Measurements from ENCODE around the gene CYP19A1. TPM values are rescaled to one million over a fixed set of nuclear protein-coding genes. Genes with fewer than 3 reads are reported as not detected.

CYP19A1 gene
- total RNA-seq, 1 donor from 2014 or later, result 0.35 TPM

- no peak overlapping the region for H3K27ac Mint-ChIP-seq
- H3K9me3 Mint-ChIP-seq, result no peaks in the 10 kb centered on the region
- peaks cover 3% of the 10 kb centered on the region for H3K27me3 Mint-ChIP-seq
Measured at GRCh38 chr15:51368751-51369450, 30.5 kb upstream of the CYP19A1 start.

GRCh38 chr15:51368307-51368706, 29.9 kb upstream of the CYP19A1 start:
- Mint-ChIP-seq H3K4me1 (no peaks in the 10 kb centered on the region), H3K27me3 (peaks cover 3% of the 10 kb centered on the region), H3K36me3 (ENCODE audit: low read depth) (no peaks in the 10 kb centered on the region), H3K9me3 (no peaks in the 10 kb centered on the region), H3K27ac (no peak overlapping the region), H3K4me3 (no peak overlapping the region)
- no peak for DNase-seq
- intact Hi-C loops (cut with micrococcal nuclease), result no loop called here

More at GRCh38 chr15:51368751-51369450, 30.5 kb upstream of the CYP19A1 start:
- Mint-ChIP-seq H3K4me1 (no peaks in the 10 kb centered on the region), H3K4me3 (no peak overlapping the region), H3K36me3 (ENCODE audit: low read depth) (no peaks in the 10 kb centered on the region)
- intact Hi-C loops (cut with micrococcal nuclease), result no loop called here
- no peak for DNase-seq

- intact Hi-C loops (cut with micrococcal nuclease), result no loop called here
- no peaks in the 10 kb centered on the region for H3K4me1 Mint-ChIP-seq
Measured at GRCh38 chr15:51367322-51367976, 29.1 kb upstream of the CYP19A1 start.

GRCh38 chr15:51366920-51367319, 28.5 kb upstream of the CYP19A1 start:
- H3K4me3 Mint-ChIP-seq, result no peak overlapping the region
- peaks cover 3% of the 10 kb centered on the region for H3K27me3 Mint-ChIP-seq
- intact Hi-C loops (cut with micrococcal nuclease), result no loop called here
- DNase-seq, result no peak
- no peaks in the 10 kb centered on the region for H3K36me3 Mint-ChIP-seq (ENCODE audit: low read depth)
- no peak overlapping the region for H3K27ac Mint-ChIP-seq
- no peaks in the 10 kb centered on the region for H3K4me1 Mint-ChIP-seq
- no peaks in the 10 kb centered on the region for H3K9me3 Mint-ChIP-seq

More at GRCh38 chr15:51367322-51367976, 29.1 kb upstream of the CYP19A1 start:
- no peaks in the 10 kb centered on the region for H3K36me3 Mint-ChIP-seq (ENCODE audit: low read depth)
- peaks cover 3% of the 10 kb centered on the region for H3K27me3 Mint-ChIP-seq
- no peak overlapping the region for H3K4me3 Mint-ChIP-seq
- H3K9me3 Mint-ChIP-seq, result no peaks in the 10 kb centered on the region
- no peak overlapping the region for H3K27ac Mint-ChIP-seq
- no peak for DNase-seq

GRCh38 chr15:51366071-51366470, 27.7 kb upstream of the CYP19A1 start:
- intact Hi-C loops (cut with micrococcal nuclease), result no loop called here
- no peak for DNase-seq
- Mint-ChIP-seq H3K36me3 (ENCODE audit: low read depth) (no peaks in the 10 kb centered on the region), H3K4me1 (no peaks in the 10 kb centered on the region), H3K27me3 (peaks cover 3% of the 10 kb centered on the region), H3K4me3 (no peak overlapping the region), H3K27ac (no peak overlapping the region), H3K9me3 (no peaks in the 10 kb centered on the region)

- Mint-ChIP-seq H3K4me1 (no peaks in the 10 kb centered on the region), H3K27me3 (peaks cover 3% of the 10 kb centered on the region), H3K36me3 (ENCODE audit: low read depth) (no peaks in the 10 kb centered on the region), H3K9me3 (no peaks in the 10 kb centered on the region), H3K27ac (no peak overlapping the region), H3K4me3 (no peak overlapping the region)
- intact Hi-C loops (cut with micrococcal nuclease), result no loop called here
- DNase-seq, result no peak
Measured at GRCh38 chr15:51365417-51365816, 27.0 kb upstream of the CYP19A1 start.

- H3K27me3 Mint-ChIP-seq, result peaks cover 3% of the 10 kb centered on the region
- no peaks in the 10 kb centered on the region for H3K36me3 Mint-ChIP-seq (ENCODE audit: low read depth)
- intact Hi-C loops (cut with micrococcal nuclease), result no loop called here
- DNase-seq, result no peak
- H3K4me3 Mint-ChIP-seq, result no peak overlapping the region
- no peak overlapping the region for H3K27ac Mint-ChIP-seq
- H3K4me1 Mint-ChIP-seq, result no peaks in the 10 kb centered on the region
- H3K9me3 Mint-ChIP-seq, result no peaks in the 10 kb centered on the region
Measured at GRCh38 chr15:51363383-51363782, 25.0 kb upstream of the CYP19A1 start.

GRCh38 chr15:51359981-51360380, 21.6 kb upstream of the CYP19A1 start:
- peaks cover 4% of the 10 kb centered on the region for H3K4me1 Mint-ChIP-seq
- no peaks in the 10 kb centered on the region for H3K9me3 Mint-ChIP-seq
- no peak overlapping the region for H3K4me3 Mint-ChIP-seq
- no peaks in the 10 kb centered on the region for H3K27me3 Mint-ChIP-seq
- DNase-seq, result no peak
- no peaks in the 10 kb centered on the region for H3K36me3 Mint-ChIP-seq (ENCODE audit: low read depth)
- H3K27ac Mint-ChIP-seq, result no peak overlapping the region
- intact Hi-C loops (cut with micrococcal nuclease), result no loop called here

GRCh38 chr15:51356983-51357382, 18.6 kb upstream of the CYP19A1 start:
- intact Hi-C loops (cut with micrococcal nuclease), result no loop called here
- Mint-ChIP-seq H3K27ac (no peak overlapping the region), H3K27me3 (peaks cover 2% of the 10 kb centered on the region), H3K4me1 (peaks cover 4% of the 10 kb centered on the region), H3K36me3 (ENCODE audit: low read depth) (no peaks in the 10 kb centered on the region), H3K4me3 (no peak overlapping the region), H3K9me3 (no peaks in the 10 kb centered on the region)
- DNase-seq, result no peak

GRCh38 chr15:51356147-51356546, 17.8 kb upstream of the CYP19A1 start:
- Mint-ChIP-seq H3K27ac (no peak overlapping the region), H3K36me3 (ENCODE audit: low read depth) (no peaks in the 10 kb centered on the region), H3K4me1 (peaks cover 4% of the 10 kb centered on the region), H3K27me3 (peaks cover 2% of the 10 kb centered on the region), H3K4me3 (no peak overlapping the region), H3K9me3 (no peaks in the 10 kb centered on the region)
- no peak for DNase-seq
- intact Hi-C loops (cut with micrococcal nuclease), result no loop called here

GRCh38 chr15:51355096-51355495, 16.7 kb upstream of the CYP19A1 start:
- no peak for DNase-seq
- Mint-ChIP-seq H3K9me3 (no peaks in the 10 kb centered on the region), H3K36me3 (ENCODE audit: low read depth) (no peaks in the 10 kb centered on the region), H3K4me1 (peaks cover 4% of the 10 kb centered on the region), H3K27me3 (peaks cover 2% of the 10 kb centered on the region), H3K4me3 (no peak overlapping the region), H3K27ac (no peak overlapping the region)
- intact Hi-C loops (cut with micrococcal nuclease), result no loop called here

GRCh38 chr15:51353976-51354375, 15.6 kb upstream of the CYP19A1 start:
- intact Hi-C loops (cut with micrococcal nuclease), result no loop called here
- H3K4me1 Mint-ChIP-seq, result peaks cover 4% of the 10 kb centered on the region
- H3K4me3 Mint-ChIP-seq, result no peak overlapping the region

GRCh38 chr15:51350723-51351122, 12.3 kb upstream of the CYP19A1 start:
- DNase-seq, result no peak
- Mint-ChIP-seq H3K4me3 (no peak overlapping the region), H3K27ac (no peak overlapping the region), H3K9me3 (no peaks in the 10 kb centered on the region), H3K36me3 (ENCODE audit: low read depth) (no peaks in the 10 kb centered on the region), H3K4me1 (peaks cover 2% of the 10 kb centered on the region), H3K27me3 (peaks cover 10% of the 10 kb centered on the region)
- intact Hi-C loops (cut with micrococcal nuclease), result no loop called here

More at GRCh38 chr15:51353976-51354375, 15.6 kb upstream of the CYP19A1 start:
- no peak for DNase-seq
- Mint-ChIP-seq H3K9me3 (no peaks in the 10 kb centered on the region), H3K27ac (no peak overlapping the region), H3K36me3 (ENCODE audit: low read depth) (no peaks in the 10 kb centered on the region), H3K27me3 (peaks cover 2% of the 10 kb centered on the region)

- H3K4me3 Mint-ChIP-seq, result no peak overlapping the region
- H3K4me1 Mint-ChIP-seq, result peaks cover 2% of the 10 kb centered on the region
- no peaks in the 10 kb centered on the region for H3K9me3 Mint-ChIP-seq
- intact Hi-C loops (cut with micrococcal nuclease), result no loop called here
- peaks cover 19% of the 10 kb centered on the region for H3K27me3 Mint-ChIP-seq
- no peaks in the 10 kb centered on the region for H3K36me3 Mint-ChIP-seq (ENCODE audit: low read depth)
- no peak for DNase-seq
- H3K27ac Mint-ChIP-seq, result no peak overlapping the region
Measured at GRCh38 chr15:51349156-51349844, 10.9 kb upstream of the CYP19A1 start.
